Pancreas (tissue), 10 donors: Measurements from ENCODE around the gene COL9A1. TPM values are rescaled to one million over a fixed set of nuclear protein-coding genes. Genes with fewer than 3 reads are reported as not detected.

ENCODE experiments used
- ATAC-seq, 4 donors: fragments of 200-7000 bp; cut with Tn5 transposase; one replicate each; pipeline versions ENCODE4 v1.8.0 to v1.9.1; 2020; ENCODE audit warnings: mild to moderate bottlenecking in 4 of 4, moderate library complexity in 4 of 4
- DNase-seq, 6 donors: peaks; one replicate each; pipeline ENCODE4 v3.0.0-alpha.2; 2020
- FAIRE-seq: peaks from 2 replicates; lab custom pipeline; 2012; peaks lifted over from hg19 to GRCh38; lab: Jason Lieb, UNC
- H3K27ac ChIP-seq, 4 donors: fragments of 200-600 bp; sonication (generic); 1 replicate in 3 of 4; 2 replicates in 1 of 4; pipeline versions ENCODE4 v1.5.0 to v1.8.0; 2020
- H3K27me3 ChIP-seq, 4 donors: fragments of 200-600 bp; one replicate each; pipeline ENCODE4 v1.8.0; 2021
- H3K36me3 ChIP-seq, 3 donors: fragments of 200-600 bp; sonication (generic) in 1 of 3; one replicate each; pipeline versions ENCODE4 v1.5.0 to v1.8.0; 2020 to 2021
- H3K4me1 ChIP-seq, 3 donors: fragments of 200-600 bp; one replicate each; pipeline ENCODE4 v1.8.0; 2021
- H3K4me3 ChIP-seq, 4 donors: fragments of 200-600 bp; sonication (generic) in 2 of 4; one replicate each; pipeline versions ENCODE4 v1.5.0 to v1.8.0; 2020 to 2021
- H3K9me3 ChIP-seq, 4 donors: fragments of 200-600 bp; one replicate each; pipeline ENCODE4 v1.8.0; 2021
- CTCF ChIP-seq, 4 donors: fragments of 200-600 bp; sonication (generic) in 3 of 4; IDR thresholded peaks; one replicate each; pipeline versions ENCODE4 v1.5.0 to v1.8.0; 2021; ENCODE audit warnings: antibody characterized with exemption in 4 of 4
- WGBS, 2 donors: extraction: QIAGEN DNeasy Blood & Tissue Kit; methylation state at CpG; one replicate each; pipeline ENCODE4 v1.1.7; 2013; 5-methylcytosine and 5-hydroxymethylcytosine counted together
- intact Hi-C, 3 donors: fragments of 100-400 bp; cut with DNase I; formaldehyde crosslinking; loops; one replicate each; pipeline versions ENCODE4 v1.11.1 to v1.14.2; 2022
- polyA plus RNA-seq, 2 donors: library from polyadenylated mRNA; stranded (reverse); fragments of 200-250 nt; gene quantifications; one replicate each; pipeline ENCODE4 v1.2.3, GENCODE V29; 2013
- total RNA-seq, 6 donors: library from RNA; stranded (reverse); fragmentation: NEBNext Ultra II Directional in 4 of 6; extraction: Animal tissue kit (Norgen Biotek cat#: 25700) in 4 of 6; gene quantifications; one replicate each; pipeline versions ENCODE4 v1.2.1 to v1.2.4, GENCODE V29; 2021 to 2023
- donor health status: healthy with polysubstance abuse.
- donor health status: DM: no; HTN: no; CAD: no; lungs with moderate emphysema.
- donor health status: DM: no; HTN: no; CAD: no.
- donor health status: control.
- donor health status: control.
- donor health status: Bipolar disorder and iron deficiency.
- donor health status: DM: yes; HTN: yes; CAD: no.
- donor health status: DM: no; HTN: no; CAD: no.
- donor health status: DM: no; HTN: no; CAD: no.
- donor health status: DM: yes; HTN: yes; CAD: no.

COL9A1 gene
- total and polyA plus RNA-seq, 8 donors = 0.09 to 1.1 (median 0.27) TPM; not detected in 3

- no peak overlapping the region for H3K27ac ChIP-seq
- no peaks in the 10 kb centered on the region for H3K9me3 ChIP-seq
- DNase-seq = no peak
- no peaks in the 10 kb centered on the region for H3K27me3 ChIP-seq
- WGBS, 2 donors = 59 to 70% methylated on average over 1 of the region's 1 CpG
- no peak overlapping the region for H3K4me3 ChIP-seq
- ATAC-seq = peak in 2 of 4 donors; percentile 30 to 34
- intact Hi-C loops = no loop called here
- FAIRE-seq = no peak
- no peak for TF ChIP-seq CTCF (IDR thresholded peaks at IDR 0.05)
- H3K36me3 ChIP-seq = no peaks in the 10 kb centered on the region
- H3K4me1 ChIP-seq = peaks cover 5 to 8% (median 6%) of the 10 kb centered on the region in 3 donors
Observed at GRCh38 chr6:70219943-70220613, 82.8 kb downstream of the COL9A1 start.

GRCh38 chr6:70216767-70217166 is 86.1 kb downstream of the COL9A1 start:
- no peaks in the 10 kb centered on the region for H3K27me3 ChIP-seq
- no peak overlapping the region for H3K27ac ChIP-seq
- 59 to 68% methylated on average over 8 of the region's 8 CpGs for WGBS, 2 donors
- no peaks in the 10 kb centered on the region for H3K9me3 ChIP-seq
- DNase-seq = no peak
- H3K4me1 ChIP-seq = peaks cover under 1 to 8% (median 5%) of the 10 kb centered on the region in 3 donors
- no peak for TF ChIP-seq CTCF (IDR thresholded peaks at IDR 0.05)
- intact Hi-C loops = no loop called here
- FAIRE-seq = no peak
- no peak overlapping the region for H3K4me3 ChIP-seq
- H3K36me3 ChIP-seq = no peaks in the 10 kb centered on the region
- ATAC-seq = no peak

- no peak for TF ChIP-seq CTCF (IDR thresholded peaks at IDR 0.05)
- H3K27ac ChIP-seq = no peak overlapping the region
- H3K4me1 ChIP-seq = no peaks in the 10 kb centered on the region
- FAIRE-seq (no peak), ATAC-seq (no peak), DNase-seq (no peak)
- 78 to 88% methylated on average over 4 of the region's 4 CpGs for WGBS, 2 donors
- H3K27me3 ChIP-seq = no peaks in the 10 kb centered on the region
- no peaks in the 10 kb centered on the region for H3K36me3 ChIP-seq
- no peaks in the 10 kb centered on the region for H3K9me3 ChIP-seq
- H3K4me3 ChIP-seq = no peak overlapping the region
- intact Hi-C loops = no loop called here
Observed at GRCh38 chr6:70215460-70216108, 87.3 kb downstream of the COL9A1 start.

- WGBS, 2 donors = 62 to 65% methylated on average over 2 of the region's 2 CpGs
- Histone ChIP-seq H3K4me3 (no peak overlapping the region), H3K36me3 (no peaks in the 10 kb centered on the region), H3K9me3 (no peaks in the 10 kb centered on the region), H3K4me1 (no peaks in the 10 kb centered on the region), H3K27ac (no peak overlapping the region), H3K27me3 (no peaks in the 10 kb centered on the region)
- no peak for ATAC-seq
- intact Hi-C loops = no loop called here
- DNase-seq = no peak
- FAIRE-seq = peak; percentile 5
- no peak for TF ChIP-seq CTCF (IDR thresholded peaks at IDR 0.05)
Observed at GRCh38 chr6:70210462-70210861, 92.4 kb downstream of the COL9A1 start.
